ENCODE results near the gene PAFAH1B2. TPM values are rescaled to one million over a fixed set of nuclear protein-coding genes. Genes with fewer than 3 reads are reported as not detected.

Gene PAFAH1B2
- total and polyA plus RNA-seq, 4 experiments from 2014 or later: 16.4 to 64.2 (median 42.7) TPM

GRCh38 chr11:117198613-117199012 lies 54.5 kb downstream of the PAFAH1B2 start:
- H3K27ac Mint-ChIP-seq: peak overlapping the region in 2 of 7 donors; percentile 42 to 46
- POLR2A ChIA-PET (ENCODE audit: partially characterized antibody): interaction anchor here (3.3 kb wide), 1 partner anchor 19 kb away, joined by 15 read pairs; the partner anchor contains the start of gene SIDT2
- no peaks in the 10 kb centered on the region for H3K27me3 Mint-ChIP-seq
- H3K4me1 Mint-ChIP-seq: peaks cover 0 to 11% (median 5%) of the 10 kb centered on the region in 4 donors
- CTCF ChIA-PET (ENCODE audit: partially characterized antibody): no interaction called here
- Histone ChIP-seq H3K4me3 (ENCODE audit: low read length in 2 of 2) (no peak overlapping the region), H3K9me3 (ENCODE audit: control insufficient read depth in 1 of 2, low read length in 2 of 2) (no peaks in the 10 kb centered on the region), H3K27me3 (ENCODE audit: insufficient read depth, low read length) (no peaks in the 10 kb centered on the region), H3K27ac (ENCODE audit: low read depth, low read length) (no peak overlapping the region), H3K36me3 (ENCODE audit: insufficient read depth, low read length) (peaks cover under 1% of the 10 kb centered on the region), H3K4me1 (ENCODE audit: insufficient read depth, low read length) (no peaks in the 10 kb centered on the region)
- H3K36me3 Mint-ChIP-seq: peaks cover 5 to 22% of the 10 kb centered on the region in 2 donors
- H3K9me3 Mint-ChIP-seq: no peaks in the 10 kb centered on the region
- intact Hi-C loops (cut with micrococcal nuclease): no loop called here
- no peak for DNase-seq
- H3K4me3 Mint-ChIP-seq: peak overlapping the region in 1 of 8 donors; percentile 31

DNA sequence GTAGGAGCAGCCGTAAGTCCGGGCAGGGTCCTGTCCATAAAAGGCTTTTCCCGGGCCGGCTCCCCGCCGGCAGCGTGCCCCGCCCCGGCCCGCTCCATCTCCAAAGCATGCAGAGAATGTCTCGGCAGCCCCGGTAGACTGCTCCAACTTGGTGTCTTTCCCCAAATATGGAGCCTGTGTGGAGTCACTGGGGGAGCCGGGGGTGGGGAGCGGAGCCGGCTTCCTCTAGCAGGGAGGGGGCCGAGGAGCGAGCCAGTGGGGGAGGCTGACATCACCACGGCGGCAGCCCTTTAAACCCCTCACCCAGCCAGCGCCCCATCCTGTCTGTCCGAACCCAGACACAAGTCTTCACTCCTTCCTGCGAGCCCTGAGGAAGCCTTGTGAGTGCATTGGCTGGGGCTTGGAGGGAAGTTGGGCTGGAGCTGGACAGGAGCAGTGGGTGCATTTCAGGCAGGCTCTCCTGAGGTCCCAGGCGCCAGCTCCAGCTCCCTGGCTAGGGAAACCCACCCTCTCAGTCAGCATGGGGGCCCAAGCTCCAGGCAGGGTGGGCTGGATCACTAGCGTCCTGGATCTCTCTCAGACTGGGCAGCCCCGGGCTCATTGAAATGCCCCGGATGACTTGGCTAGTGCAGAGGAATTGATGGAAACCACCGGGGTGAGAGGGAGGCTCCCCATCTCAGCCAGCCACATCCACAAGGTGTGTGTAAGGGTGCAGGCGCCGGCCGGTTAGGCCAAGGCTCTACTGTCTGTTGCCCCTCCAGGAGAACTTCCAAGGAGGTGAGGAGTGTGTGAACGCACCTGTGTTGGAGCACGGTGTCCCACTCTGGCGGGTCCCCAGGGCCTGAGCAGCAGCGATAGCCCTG lies 55.2 kb downstream of the PAFAH1B2 start, which contains the start of gene TAGLN:
TSS of gene TAGLN (plus strand) at position 318 of the 863 bp plus-strand sequence. CDS start 3,644 bp downstream, outside the sequence.
- H3K36me3 Mint-ChIP-seq: peaks cover 10 to 28% of the 10 kb centered on the region in 2 donors
- Histone ChIP-seq H3K4me1 (ENCODE audit: insufficient read depth, low read length) (no peaks in the 10 kb centered on the region), H3K27ac (ENCODE audit: low read depth, low read length) (no peak within 1 kb of the TSS), H3K9me3 (ENCODE audit: control insufficient read depth in 1 of 2, low read length in 2 of 2) (no peaks in the 10 kb centered on the region), H3K36me3 (ENCODE audit: insufficient read depth, low read length) (peaks cover 7% of the 10 kb centered on the region), H3K4me3 (ENCODE audit: low read length in 2 of 2) (no peak within 1 kb of the TSS), H3K27me3 (ENCODE audit: insufficient read depth, low read length) (no peaks in the 10 kb centered on the region)
- ChIA-PET CTCF (ENCODE audit: partially characterized antibody) (no interaction called here), POLR2A (ENCODE audit: partially characterized antibody) (interaction anchor here (3.3 kb wide), 1 partner anchor 20 kb away, joined by 15 read pairs; the partner anchor contains the start of gene SIDT2)
- peak within 1 kb of the TSS in 2 of 8 donors; percentile 31 to 36 for H3K4me3 Mint-ChIP-seq
- H3K9me3 Mint-ChIP-seq: no peaks in the 10 kb centered on the region
- intact Hi-C loops (cut with micrococcal nuclease): no loop called here
- H3K27ac Mint-ChIP-seq: peak within 1 kb of the TSS in 6 of 7 donors; percentile 5 to 70 (median 42)
- no peak for DNase-seq
- H3K4me1 Mint-ChIP-seq: peaks cover 1 to 14% (median 6%) of the 10 kb centered on the region in 4 donors
- no peaks in the 10 kb centered on the region for H3K27me3 Mint-ChIP-seq

- H3K9me3 ChIP-seq (ENCODE audit: control insufficient read depth in 1 of 2, low read length in 2 of 2): no peaks in the 10 kb centered on the region
- peaks cover 14% of the 10 kb centered on the region for H3K36me3 ChIP-seq (ENCODE audit: insufficient read depth, low read length)
- H3K4me3 Mint-ChIP-seq: peak overlapping the region in 1 of 8 donors; percentile 36
- H3K27ac Mint-ChIP-seq: peak overlapping the region in 4 of 7 donors; percentile 12 to 75 (median 39)
- intact Hi-C loops (cut with micrococcal nuclease): no loop called here
- H3K36me3 Mint-ChIP-seq: peaks cover 16 to 34% of the 10 kb centered on the region in 2 donors
- no peaks in the 10 kb centered on the region for H3K4me1 ChIP-seq (ENCODE audit: insufficient read depth, low read length)
- no peak overlapping the region for H3K4me3 ChIP-seq (ENCODE audit: low read length in 2 of 2)
- no peaks in the 10 kb centered on the region for H3K9me3 Mint-ChIP-seq
- H3K27ac ChIP-seq (ENCODE audit: low read depth, low read length): no peak overlapping the region
- H3K27me3 Mint-ChIP-seq: no peaks in the 10 kb centered on the region
- no peak for DNase-seq
- H3K27me3 ChIP-seq (ENCODE audit: insufficient read depth, low read length): no peaks in the 10 kb centered on the region
- peaks cover 1 to 9% (median 5%) of the 10 kb centered on the region in 4 donors for H3K4me1 Mint-ChIP-seq
- CTCF ChIA-PET (ENCODE audit: partially characterized antibody): no interaction called here
- POLR2A ChIA-PET (ENCODE audit: partially characterized antibody): interaction anchor here (3.3 kb wide), 1 partner anchor 21 kb away, joined by 15 read pairs; the partner anchor contains the start of gene SIDT2
These were observed 56.1 kb downstream of the PAFAH1B2 start for GRCh38 chr11:117199916-117200812.

GRCh38 chr11:117200813-117201657 lies 56.9 kb downstream of the PAFAH1B2 start:
- H3K4me3 ChIP-seq (ENCODE audit: low read length in 2 of 2): no peak overlapping the region
- H3K27ac ChIP-seq (ENCODE audit: low read depth, low read length): no peak overlapping the region
- Mint-ChIP-seq H3K36me3 (peaks cover 20 to 41% of the 10 kb centered on the region in 2 donors), H3K4me3 (no peak overlapping the region), H3K4me1 (peaks cover 0 to 8% (median 1%) of the 10 kb centered on the region in 4 donors), H3K27me3 (no peaks in the 10 kb centered on the region), H3K9me3 (no peaks in the 10 kb centered on the region), H3K27ac (peak overlapping the region in 4 of 7 donors; percentile 17 to 75 (median 42))
- H3K9me3 ChIP-seq (ENCODE audit: control insufficient read depth in 1 of 2, low read length in 2 of 2): no peaks in the 10 kb centered on the region
- H3K4me1 ChIP-seq (ENCODE audit: insufficient read depth, low read length): no peaks in the 10 kb centered on the region
- CTCF ChIA-PET (ENCODE audit: partially characterized antibody): no interaction called here
- intact Hi-C loops (cut with micrococcal nuclease): no loop called here
- peaks cover 18% of the 10 kb centered on the region for H3K36me3 ChIP-seq (ENCODE audit: insufficient read depth, low read length)
- H3K27me3 ChIP-seq (ENCODE audit: insufficient read depth, low read length): no peaks in the 10 kb centered on the region
- no peak for DNase-seq
- POLR2A ChIA-PET (ENCODE audit: partially characterized antibody): interaction anchor here (0.5 kb wide), 1 partner anchor 54 kb away, joined by 3 read pairs; no protein-coding TSS in a partner anchor

- H3K27ac ChIP-seq (ENCODE audit: low read depth, low read length): no peak overlapping the region
These were observed 57.7 kb downstream of the PAFAH1B2 start for GRCh38 chr11:117201658-117202305.

More at GRCh38 chr11:117201658-117202305, 57.7 kb downstream of the PAFAH1B2 start:
- no peak overlapping the region for H3K4me3 ChIP-seq (ENCODE audit: low read length in 2 of 2)
- ChIA-PET CTCF (ENCODE audit: partially characterized antibody) (interaction anchor here (0.9 kb wide), 1 partner anchor 25 kb away, joined by 4 read pairs; no protein-coding TSS in a partner anchor), POLR2A (ENCODE audit: partially characterized antibody) (interaction anchor here (0.5 kb wide), 1 partner anchor 55 kb away, joined by 3 read pairs; no protein-coding TSS in a partner anchor)
- H3K27ac Mint-ChIP-seq: peak overlapping the region in 3 of 7 donors; percentile 52 to 75 (median 65)
- H3K36me3 ChIP-seq (ENCODE audit: insufficient read depth, low read length): peaks cover 18% of the 10 kb centered on the region
- H3K36me3 Mint-ChIP-seq: peaks cover 20 to 41% of the 10 kb centered on the region in 2 donors
- no peak overlapping the region for H3K4me3 Mint-ChIP-seq
- no peaks in the 10 kb centered on the region for H3K4me1 ChIP-seq (ENCODE audit: insufficient read depth, low read length)
- no peaks in the 10 kb centered on the region for H3K9me3 Mint-ChIP-seq
- no peaks in the 10 kb centered on the region for H3K27me3 Mint-ChIP-seq
- no peaks in the 10 kb centered on the region for H3K9me3 ChIP-seq (ENCODE audit: control insufficient read depth in 1 of 2, low read length in 2 of 2)
- H3K4me1 Mint-ChIP-seq: peaks cover 0 to 8% (median 1%) of the 10 kb centered on the region in 4 donors
- intact Hi-C loops (cut with micrococcal nuclease): no loop called here
- no peak for DNase-seq
- no peaks in the 10 kb centered on the region for H3K27me3 ChIP-seq (ENCODE audit: insufficient read depth, low read length)
